H9 (cell line): ENCODE data around the gene QARS1. TPM values are rescaled to one million over a fixed set of nuclear protein-coding genes. Genes with fewer than 3 reads are reported as not detected.

ENCODE experiments used
- DNase-seq: peaks from one replicate; pipeline ENCODE4 v3.0.0-alpha.2; 2017
- H2AFZ ChIP-seq: one replicate; pipeline ENCODE4 v1.6.1; 2013; ENCODE audit warnings: mild to moderate bottlenecking, low read length, control low read depth, moderate library complexity
- H2AK5ac ChIP-seq: 2 replicates; pipeline ENCODE4 v1.6.1; 2013; ENCODE audit warnings: low read length, control low read depth, mixed read lengths; ENCODE audit not compliant: insufficient read length
- H2BK120ac ChIP-seq: one replicate; pipeline ENCODE4 v1.6.1; 2013; ENCODE audit warnings: low read depth, mild to moderate bottlenecking, low read length, control low read depth, inconsistent platforms; ENCODE audit not compliant: poor library complexity, severe bottlenecking
- H2BK12ac ChIP-seq: 2 replicates; pipeline ENCODE4 v1.6.1; 2013; ENCODE audit warnings: low read length, control low read depth, mixed read lengths, low read depth; ENCODE audit not compliant: insufficient read length
- H2BK15ac ChIP-seq: 2 replicates; pipeline ENCODE4 v1.6.1; 2013; ENCODE audit warnings: low read depth, low read length, control low read depth
- H2BK20ac ChIP-seq: one replicate; pipeline ENCODE4 v1.6.1; 2013; ENCODE audit warnings: low read depth, mild to moderate bottlenecking, low read length, control low read depth, inconsistent platforms; ENCODE audit not compliant: poor library complexity, severe bottlenecking
- H2BK5ac ChIP-seq: 2 replicates; pipeline ENCODE4 v1.6.1; 2013; ENCODE audit warnings: low read length, control low read depth, mixed read lengths; ENCODE audit not compliant: insufficient read length
- H3K14ac ChIP-seq: 2 replicates; pipeline ENCODE4 v1.6.1; 2013; ENCODE audit warnings: low read length, control low read depth; ENCODE audit not compliant: insufficient read depth
- H3K18ac ChIP-seq: 2 replicates; pipeline ENCODE4 v1.6.1; 2013; ENCODE audit warnings: low read depth, mild to moderate bottlenecking, mixed read lengths, low read length, control low read depth; ENCODE audit not compliant: insufficient read length
- H3K23ac ChIP-seq: 2 replicates; pipeline ENCODE4 v1.6.1; 2013; ENCODE audit warnings: low read length, control low read depth, mixed read lengths, low read depth; ENCODE audit not compliant: insufficient read length
- H3K23me2 ChIP-seq: 2 replicates; pipeline ENCODE4 v1.6.1; 2013; ENCODE audit warnings: low read depth, mild to moderate bottlenecking, mixed read lengths, low read length, control low read depth; ENCODE audit not compliant: insufficient read length, poor library complexity, severe bottlenecking
- H3K27ac ChIP-seq: 2 replicates; pipeline ENCODE4 v1.5.1; 2013; ENCODE audit warnings: low read length, control low read depth, mixed read lengths, low read depth; ENCODE audit not compliant: insufficient read length
- H3K27me3 ChIP-seq: 2 replicates; pipeline ENCODE4 v1.6.1; 2013; ENCODE audit warnings: low read length, control low read depth, inconsistent platforms; ENCODE audit not compliant: insufficient read depth
- H3K4ac ChIP-seq: 2 replicates; pipeline ENCODE4 v1.6.1; 2013; ENCODE audit warnings: low read depth, mild to moderate bottlenecking, control low read depth, inconsistent platforms, low read length, moderate library complexity
- H3K4me1 ChIP-seq: 2 replicates; pipeline ENCODE4 v1.6.1; 2013; ENCODE audit warnings: low read length, control low read depth, inconsistent platforms; ENCODE audit not compliant: insufficient read depth
- H3K4me2 ChIP-seq: 2 replicates; pipeline ENCODE4 v1.6.1; 2013; ENCODE audit warnings: low read length, control low read depth, mixed read lengths; ENCODE audit not compliant: insufficient read length, insufficient read depth
- H3K56ac ChIP-seq: 2 replicates; pipeline ENCODE4 v1.6.1; 2013; ENCODE audit warnings: low read depth, mild to moderate bottlenecking, mixed read lengths, low read length, control low read depth; ENCODE audit not compliant: insufficient read length
- H3K79me1 ChIP-seq: 2 replicates; pipeline ENCODE4 v1.6.1; 2013; ENCODE audit warnings: low read depth, mild to moderate bottlenecking, moderate library complexity, low read length, control low read depth, inconsistent platforms; ENCODE audit not compliant: insufficient read depth, poor library complexity, severe bottlenecking
- H3K79me2 ChIP-seq: 2 replicates; pipeline ENCODE4 v1.6.1; 2013; ENCODE audit warnings: low read length, control low read depth, inconsistent platforms; ENCODE audit not compliant: insufficient read depth
- H3K9ac ChIP-seq: 2 replicates; pipeline ENCODE4 v1.6.1; 2013; ENCODE audit warnings: low read length, control low read depth, mixed read lengths; ENCODE audit not compliant: insufficient read length; ENCODE audit errors: extremely low read depth
- H3K9me3 ChIP-seq: one replicate; pipeline ENCODE4 v1.6.1; 2013; ENCODE audit warnings: low read depth, low read length, inconsistent platforms; ENCODE audit not compliant: control insufficient read depth
- H3T11ph ChIP-seq: one replicate; pipeline ENCODE4 v1.6.1; 2013; ENCODE audit warnings: mild to moderate bottlenecking, low read length, control low read depth, inconsistent platforms
- H4K20me1 ChIP-seq: one replicate; pipeline ENCODE4 v1.6.1; 2013; ENCODE audit not compliant: control insufficient read depth, insufficient read length, insufficient read depth
- H4K5ac ChIP-seq: 2 replicates; pipeline ENCODE4 v1.6.1; 2013; ENCODE audit warnings: low read depth, mild to moderate bottlenecking, mixed read lengths, low read length, control low read depth; ENCODE audit not compliant: insufficient read length
- H4K8ac ChIP-seq: replicated peaks from 2 replicates; pipeline ENCODE4 v1.6.1; 2013; ENCODE audit warnings: low read length, control low read depth, mixed read lengths, low read depth; ENCODE audit not compliant: insufficient read length
- H4K91ac ChIP-seq: 2 replicates; pipeline ENCODE4 v1.6.1; 2013; ENCODE audit warnings: low read depth, mild to moderate bottlenecking, moderate library complexity, mixed read lengths, low read length, control low read depth; ENCODE audit not compliant: insufficient read length
- H3K27ac Mint-ChIP-seq, 3 experiments: 2 replicates in 2 of 3; 3 replicates in 1 of 3; pipeline ENCODE4 v1.8.0; 2020 to 2021; ENCODE audit warnings: mixed read lengths in 3 of 3, mild to moderate bottlenecking in 1 of 3, moderate library complexity in 1 of 3
- H3K27me3 Mint-ChIP-seq: 2 replicates; pipeline ENCODE4 v1.8.0; 2021; ENCODE audit warnings: low read depth, mild to moderate bottlenecking, moderate library complexity, mixed read lengths
- H3K36me3 Mint-ChIP-seq, 3 experiments: 2 replicates in 2 of 3; 3 replicates in 1 of 3; pipeline ENCODE4 v1.8.0; 2020 to 2021; ENCODE audit warnings: low read depth in 3 of 3, mixed read lengths in 3 of 3; ENCODE audit not compliant: insufficient read depth in 1 of 3
- H3K4me1 Mint-ChIP-seq, 2 experiments: 2 replicates each; pipeline ENCODE4 v1.8.0; 2020; ENCODE audit warnings: mixed read lengths in 2 of 2
- H3K4me3 Mint-ChIP-seq, 2 experiments: 2 replicates in 1 of 2; 3 replicates in 1 of 2; pipeline ENCODE4 v1.8.0; 2020 to 2021; ENCODE audit warnings: mild to moderate bottlenecking in 2 of 2, mixed read lengths in 2 of 2, moderate library complexity in 1 of 2
- H3K9me3 Mint-ChIP-seq, 2 experiments: 2 replicates in 1 of 2; 3 replicates in 1 of 2; pipeline ENCODE4 v1.8.0; 2020; ENCODE audit warnings: mild to moderate bottlenecking in 2 of 2, mixed read lengths in 2 of 2, moderate library complexity in 1 of 2
- WGBS: extraction: QIAGEN DNeasy Blood & Tissue Kit; methylation state at CpG from one replicate; pipeline ENCODE4 v1.1.7; 2013; ENCODE audit warnings: missing lambda C conversion rate, low lambda C conversion rate, mixed read lengths; ENCODE audit not compliant: insufficient read length; ENCODE audit errors: extremely low coverage; 5-methylcytosine and 5-hydroxymethylcytosine counted together
- total RNA-seq: library from RNA; stranded (reverse); gene quantifications from 2 replicates; pipeline ENCODE4 v1.2.1, GENCODE V29; 2021
- TF ChIP-seq, protein P1 (sequence below): fragments of 200-600 bp; sonication (generic); conservative IDR thresholded peaks from 3 replicates; pipeline ENCODE4 v1.8.0; 2021; ENCODE audit warnings: antibody characterized with exemption, mild to moderate bottlenecking

QARS1 gene
- total RNA-seq, 1 experiment from 2014 or later = 390 TPM

DNA sequence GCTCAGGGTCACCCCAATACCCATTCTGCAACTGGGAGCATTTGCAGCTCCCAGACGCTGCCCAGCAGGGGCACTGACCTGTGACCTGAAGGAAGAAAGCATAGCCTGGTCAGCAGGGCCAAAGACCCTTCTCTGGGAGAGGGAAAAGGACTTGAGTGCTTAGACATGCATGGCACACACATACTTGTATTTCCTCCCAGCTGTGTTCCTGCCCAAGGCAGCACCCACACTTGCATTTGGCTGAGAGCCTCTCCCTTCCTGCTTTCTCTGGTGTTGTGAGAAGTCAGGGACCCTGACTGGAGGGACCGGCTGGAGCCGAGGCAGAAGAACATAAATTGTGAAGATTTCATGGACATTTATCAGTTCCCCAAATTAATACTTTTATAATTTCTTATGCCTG is 35.5 kb upstream of the QARS1 start:
- no peak overlapping the region for H2BK20ac ChIP-seq
- no peak for DNase-seq
- H3K79me1 ChIP-seq = no peaks in the 10 kb centered on the region
- H3K18ac ChIP-seq = no peak overlapping the region
- peaks cover 48% of the 10 kb centered on the region for H3K27me3 Mint-ChIP-seq
- peaks cover 10% of the 10 kb centered on the region for H3K9me3 ChIP-seq
- no peak overlapping the region for H2BK5ac ChIP-seq
- H3K23ac ChIP-seq = no peak overlapping the region
- peak overlapping the region in 1 of 3 experiments; percentile 51; a peak in 1 of 7 replicates for H3K27ac Mint-ChIP-seq
- H2AK5ac ChIP-seq = no peak overlapping the region
- H4K5ac ChIP-seq = no peak overlapping the region
- TF ChIP-seq, protein P1, sequence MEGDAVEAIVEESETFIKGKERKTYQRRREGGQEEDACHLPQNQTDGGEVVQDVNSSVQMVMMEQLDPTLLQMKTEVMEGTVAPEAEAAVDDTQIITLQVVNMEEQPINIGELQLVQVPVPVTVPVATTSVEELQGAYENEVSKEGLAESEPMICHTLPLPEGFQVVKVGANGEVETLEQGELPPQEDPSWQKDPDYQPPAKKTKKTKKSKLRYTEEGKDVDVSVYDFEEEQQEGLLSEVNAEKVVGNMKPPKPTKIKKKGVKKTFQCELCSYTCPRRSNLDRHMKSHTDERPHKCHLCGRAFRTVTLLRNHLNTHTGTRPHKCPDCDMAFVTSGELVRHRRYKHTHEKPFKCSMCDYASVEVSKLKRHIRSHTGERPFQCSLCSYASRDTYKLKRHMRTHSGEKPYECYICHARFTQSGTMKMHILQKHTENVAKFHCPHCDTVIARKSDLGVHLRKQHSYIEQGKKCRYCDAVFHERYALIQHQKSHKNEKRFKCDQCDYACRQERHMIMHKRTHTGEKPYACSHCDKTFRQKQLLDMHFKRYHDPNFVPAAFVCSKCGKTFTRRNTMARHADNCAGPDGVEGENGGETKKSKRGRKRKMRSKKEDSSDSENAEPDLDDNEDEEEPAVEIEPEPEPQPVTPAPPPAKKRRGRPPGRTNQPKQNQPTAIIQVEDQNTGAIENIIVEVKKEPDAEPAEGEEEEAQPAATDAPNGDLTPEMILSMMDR = no peak
- H3K36me3 Mint-ChIP-seq = peaks cover 6 to 11% (median 9%) of the 10 kb centered on the region in 3 experiments; a peak in 5 of 7 replicates
- H2BK12ac ChIP-seq = no peak overlapping the region
- peaks cover 15 to 27% of the 10 kb centered on the region in 2 experiments for H3K9me3 Mint-ChIP-seq
- no peak overlapping the region for H3K56ac ChIP-seq
- no peak overlapping the region for H2BK120ac ChIP-seq
- H3K27ac ChIP-seq = no peak overlapping the region
- no peak overlapping the region for H3K4ac ChIP-seq
- H3K23me2 ChIP-seq = no peaks in the 10 kb centered on the region
- H3K4me1 ChIP-seq = no peaks in the 10 kb centered on the region
- no peak overlapping the region for H3K14ac ChIP-seq
- H4K91ac ChIP-seq = no peak overlapping the region
- no peak overlapping the region for H3T11ph ChIP-seq
- H3K27me3 ChIP-seq = no peaks in the 10 kb centered on the region
- no peaks in the 10 kb centered on the region for H4K20me1 ChIP-seq
- no peaks in the 10 kb centered on the region for H3K79me2 ChIP-seq
- no peak overlapping the region for H3K9ac ChIP-seq
- H3K4me3 Mint-ChIP-seq = no peak overlapping the region
- no peak overlapping the region for H3K4me2 ChIP-seq
- H4K8ac ChIP-seq = no peak overlapping the region
- no CpG with 5 or more reads among the region's 3 CpGs for WGBS
- H2BK15ac ChIP-seq = no peak overlapping the region
- no peak overlapping the region for H2AFZ ChIP-seq
- 0 out of 4 replicates have a peak, but pooled peaks cover 0 to 2% of the 10 kb centered on the region in 2 experiments for H3K4me1 Mint-ChIP-seq
